T follicular helper cell (primary cell): ENCODE measurements around the gene BSDC1.
A peak's percentile ranks its signal among the peaks of the same experiment; 100 is the strongest.
"Not testable (repeated sequence)": the region's sequence is repeated elsewhere in the genome, so short reads cannot be mapped to it uniquely, and the experiment has no call there.

Experiments used
- DNase-seq: peaks from one replicate; pipeline ENCODE4 v3.0.0-alpha.2; 2020; ENCODE audit warnings: low read depth

Gene BSDC1

GRCh38 chr1:32358435-32358834 is 35.8 kb downstream of the BSDC1 start:
- no peak for DNase-seq

GRCh38 chr1:32357614-32358013 is 36.6 kb downstream of the BSDC1 start:
- DNase-seq = no peak

- no peak for DNase-seq
Measured at GRCh38 chr1:32356478-32356877, 37.8 kb downstream of the BSDC1 start.

- DNase-seq = not testable (repeated sequence)
Measured at GRCh38 chr1:32355778-32356177, 38.5 kb downstream of the BSDC1 start.

- DNase-seq = no peak
Measured at GRCh38 chr1:32353886-32354570, 40.2 kb downstream of the BSDC1 start.

GRCh38 chr1:32353431-32353830 is 40.8 kb downstream of the BSDC1 start:
- DNase-seq = no peak

- DNase-seq = no peak
Measured at GRCh38 chr1:32352831-32353383, 41.3 kb downstream of the BSDC1 start.

- DNase-seq = no peak
Measured at GRCh38 chr1:32352239-32352745, 41.9 kb downstream of the BSDC1 start.

- peak; percentile 90 for DNase-seq
Measured at GRCh38 chr1:32351399-32352238, 42.6 kb downstream of the BSDC1 start.

- peak; percentile 72 for DNase-seq
Measured at GRCh38 chr1:32350785-32351398, 43.3 kb downstream of the BSDC1 start.

- no peak for DNase-seq
Measured at GRCh38 chr1:32349211-32349708, 45.0 kb downstream of the BSDC1 start.

- no peak for DNase-seq
Measured at GRCh38 chr1:32346532-32347157, 47.6 kb downstream of the BSDC1 start.

GRCh38 chr1:32345289-32345827 is 48.9 kb downstream of the BSDC1 start:
- DNase-seq = no peak

GRCh38 chr1:32342704-32343103 is 51.5 kb downstream of the BSDC1 start:
- DNase-seq = no peak

GRCh38 chr1:32341971-32342370 is 52.3 kb downstream of the BSDC1 start:
- no peak for DNase-seq

- no peak for DNase-seq
Measured at GRCh38 chr1:32341186-32341757, 53.0 kb downstream of the BSDC1 start.

- no peak for DNase-seq
Measured at GRCh38 chr1:32339363-32339978, 54.8 kb downstream of the BSDC1 start.

GRCh38 chr1:32338637-32339145 is 55.5 kb downstream of the BSDC1 start:
- no peak for DNase-seq

- no peak for DNase-seq
Measured at GRCh38 chr1:32337855-32338636, 56.2 kb downstream of the BSDC1 start.
